ENCODE data around the gene SLC16A6.
"Not testable (repeated sequence)": the region's sequence is repeated elsewhere in the genome, so short reads cannot be mapped to it uniquely, and the experiment has no call there.

The SLC16A6 gene

GRCh38 chr17:68319410-68320162, 28.7 kb upstream of the SLC16A6 start:
- H3K27ac Mint-ChIP-seq, result peak overlapping the region; percentile 20
- H3K36me3 Mint-ChIP-seq, result peaks cover 6% of the 10 kb centered on the region
- no peak for DNase-seq (ENCODE audit: low spot score in 2 of 2)
- ATAC-seq, result no peak
- H3K4me3 Mint-ChIP-seq, result no peak overlapping the region
- H3K4me1 Mint-ChIP-seq, result peaks cover 60% of the 10 kb centered on the region
- H3K9me3 Mint-ChIP-seq, result no peaks in the 10 kb centered on the region

GRCh38 chr17:68318103-68318991, 27.4 kb upstream of the SLC16A6 start:
- H3K4me3 Mint-ChIP-seq, result no peak overlapping the region
- peak; percentile 56 for ATAC-seq
- H3K27ac Mint-ChIP-seq, result no peak overlapping the region
- H3K36me3 Mint-ChIP-seq, result peaks cover 6% of the 10 kb centered on the region
- no peak for DNase-seq (ENCODE audit: low spot score in 2 of 2)
- H3K9me3 Mint-ChIP-seq, result no peaks in the 10 kb centered on the region
- H3K4me1 Mint-ChIP-seq, result peaks cover 57% of the 10 kb centered on the region

- H3K36me3 Mint-ChIP-seq, result peaks cover 6% of the 10 kb centered on the region
- H3K27ac Mint-ChIP-seq, result no peak overlapping the region
- ATAC-seq (no peak), DNase-seq (ENCODE audit: low spot score in 2 of 2) (no peak)
- no peak overlapping the region for H3K4me3 Mint-ChIP-seq
- H3K4me1 Mint-ChIP-seq, result peaks cover 65% of the 10 kb centered on the region
- H3K9me3 Mint-ChIP-seq, result no peaks in the 10 kb centered on the region
Measured at GRCh38 chr17:68317458-68317857, 26.5 kb upstream of the SLC16A6 start.

- Mint-ChIP-seq H3K36me3 (peaks cover 6% of the 10 kb centered on the region), H3K9me3 (no peaks in the 10 kb centered on the region), H3K4me1 (peaks cover 75% of the 10 kb centered on the region), H3K27ac (peak overlapping the region; percentile 2), H3K4me3 (no peak overlapping the region)
- DNase-seq (ENCODE audit: low spot score in 2 of 2) (no peak), ATAC-seq (no peak)
Measured at GRCh38 chr17:68315930-68316329, 25.0 kb upstream of the SLC16A6 start.

GRCh38 chr17:68314916-68315535, 24.1 kb upstream of the SLC16A6 start:
- Mint-ChIP-seq H3K4me1 (peaks cover 75% of the 10 kb centered on the region), H3K36me3 (peaks cover 6% of the 10 kb centered on the region), H3K27ac (no peak overlapping the region), H3K4me3 (no peak overlapping the region), H3K9me3 (no peaks in the 10 kb centered on the region)
- ATAC-seq, result peak; percentile 33
- no peak for DNase-seq (ENCODE audit: low spot score in 2 of 2)

GRCh38 chr17:68310152-68310551, 19.2 kb upstream of the SLC16A6 start:
- Mint-ChIP-seq H3K27ac (no peak overlapping the region), H3K9me3 (no peaks in the 10 kb centered on the region), H3K4me1 (peaks cover 43% of the 10 kb centered on the region), H3K4me3 (no peak overlapping the region), H3K36me3 (peaks cover 4% of the 10 kb centered on the region)
- DNase-seq (ENCODE audit: low spot score in 2 of 2) (no peak), ATAC-seq (peak; percentile 87)

GRCh38 chr17:68309066-68309670, 18.2 kb upstream of the SLC16A6 start:
- H3K36me3 Mint-ChIP-seq; H3K27ac Mint-ChIP-seq; H3K4me3 Mint-ChIP-seq; H3K9me3 Mint-ChIP-seq; ATAC-seq; DNase-seq (ENCODE audit: low spot score in 2 of 2): not testable (repeated sequence)
- peaks cover 38% of the 10 kb centered on the region for H3K4me1 Mint-ChIP-seq

- not testable (repeated sequence) for ATAC-seq; H3K27ac Mint-ChIP-seq; DNase-seq (ENCODE audit: low spot score in 2 of 2); H3K4me3 Mint-ChIP-seq; H3K9me3 Mint-ChIP-seq; H3K36me3 Mint-ChIP-seq
- peaks cover 37% of the 10 kb centered on the region for H3K4me1 Mint-ChIP-seq
Measured at GRCh38 chr17:68308486-68308885, 17.6 kb upstream of the SLC16A6 start.

- DNase-seq (ENCODE audit: low spot score in 2 of 2) (no peak), ATAC-seq (no peak)
- Mint-ChIP-seq H3K27ac (no peak overlapping the region), H3K36me3 (no peaks in the 10 kb centered on the region), H3K4me3 (no peak overlapping the region), H3K9me3 (no peaks in the 10 kb centered on the region), H3K4me1 (peaks cover 31% of the 10 kb centered on the region)
Measured at GRCh38 chr17:68307443-68307842, 16.5 kb upstream of the SLC16A6 start.

GRCh38 chr17:68306819-68307218, 15.9 kb upstream of the SLC16A6 start:
- Mint-ChIP-seq H3K36me3 (peaks cover 1% of the 10 kb centered on the region), H3K27ac (no peak overlapping the region), H3K4me1 (peaks cover 33% of the 10 kb centered on the region), H3K4me3 (no peak overlapping the region), H3K9me3 (no peaks in the 10 kb centered on the region)
- ATAC-seq, result no peak
- no peak for DNase-seq (ENCODE audit: low spot score in 2 of 2)

- no peak for DNase-seq (ENCODE audit: low spot score in 2 of 2)
- Mint-ChIP-seq H3K4me1 (peaks cover 24% of the 10 kb centered on the region), H3K27ac (no peak overlapping the region), H3K4me3 (no peak overlapping the region), H3K9me3 (no peaks in the 10 kb centered on the region), H3K36me3 (peaks cover 5% of the 10 kb centered on the region)
- no peak for ATAC-seq
Measured at GRCh38 chr17:68305142-68305541, 14.2 kb upstream of the SLC16A6 start.

GRCh38 chr17:68304706-68305105, 13.8 kb upstream of the SLC16A6 start:
- H3K36me3 Mint-ChIP-seq, result peaks cover 5% of the 10 kb centered on the region
- no peak overlapping the region for H3K4me3 Mint-ChIP-seq
- DNase-seq (ENCODE audit: low spot score in 2 of 2) (no peak), ATAC-seq (no peak)
- H3K4me1 Mint-ChIP-seq, result peaks cover 20% of the 10 kb centered on the region
- H3K9me3 Mint-ChIP-seq, result no peaks in the 10 kb centered on the region
- H3K27ac Mint-ChIP-seq, result no peak overlapping the region

GRCh38 chr17:68302666-68303065, 11.7 kb upstream of the SLC16A6 start:
- Mint-ChIP-seq H3K4me3 (no peak overlapping the region), H3K36me3 (peaks cover 5% of the 10 kb centered on the region), H3K4me1 (peaks cover 15% of the 10 kb centered on the region), H3K9me3 (no peaks in the 10 kb centered on the region), H3K27ac (no peak overlapping the region)
- ATAC-seq (no peak), DNase-seq (ENCODE audit: low spot score in 2 of 2) (no peak)

GRCh38 chr17:68302066-68302564, 11.2 kb upstream of the SLC16A6 start:
- H3K36me3 Mint-ChIP-seq, result peaks cover 5% of the 10 kb centered on the region
- no peaks in the 10 kb centered on the region for H3K9me3 Mint-ChIP-seq
- H3K27ac Mint-ChIP-seq, result no peak overlapping the region
- H3K4me1 Mint-ChIP-seq, result peaks cover 18% of the 10 kb centered on the region
- ATAC-seq, result no peak
- no peak overlapping the region for H3K4me3 Mint-ChIP-seq
- no peak for DNase-seq (ENCODE audit: low spot score in 2 of 2)

- DNase-seq (ENCODE audit: low spot score in 2 of 2), result no peak
- Mint-ChIP-seq H3K27ac (no peak overlapping the region), H3K4me1 (peaks cover 25% of the 10 kb centered on the region)
Measured at GRCh38 chr17:68301438-68301959, 10.6 kb upstream of the SLC16A6 start.

More at GRCh38 chr17:68301438-68301959, 10.6 kb upstream of the SLC16A6 start:
- ATAC-seq, result no peak
- no peaks in the 10 kb centered on the region for H3K9me3 Mint-ChIP-seq
- H3K36me3 Mint-ChIP-seq, result peaks cover 5% of the 10 kb centered on the region
- no peak overlapping the region for H3K4me3 Mint-ChIP-seq

All from stimulated activated effector memory CD8-positive, alpha-beta T cell treated with anti-CD3 and anti-CD28 coated beads, Interleukin-12 subunit alpha, Interleukin-12 subunit beta, amount 100 ng/mL, for 72 hours (primary cell).